Measurements from ENCODE around the gene PARP11. TPM values are rescaled to one million over a fixed set of nuclear protein-coding genes. Genes with fewer than 3 reads are reported as not detected.

PARP11 gene
- total RNA-seq, 4 donors from 2014 or later: 0.99 to 3.4 (median 2.7) TPM

GRCh38 chr12:3761116-3761735 is 112.0 kb downstream of the PARP11 start:
- intact Hi-C loops (cut with DNase I): no loop called here
- TF ChIP-seq CTCF (IDR thresholded peaks at IDR 0.05) (no peak), POLR2A (IDR thresholded peaks at IDR 0.05) (no peak)
- H3K9me3 ChIP-seq: no peaks in the 10 kb centered on the region
- DNase-seq: no peak
- peaks cover 0 to 13% (median 0%) of the 10 kb centered on the region in 4 donors for H3K27me3 ChIP-seq
- WGBS, 2 donors: 52 to 63% methylated on average over 5 to 6 of the region's 7 CpGs
- no peaks in the 10 kb centered on the region for H3K36me3 ChIP-seq
- H3K4me1 ChIP-seq: no peaks in the 10 kb centered on the region
- no peak overlapping the region for H3K4me3 ChIP-seq
- H3K27ac ChIP-seq: no peak overlapping the region

GRCh38 chr12:3759878-3760277 is 113.3 kb downstream of the PARP11 start:
- Histone ChIP-seq H3K36me3 (no peaks in the 10 kb centered on the region), H3K4me3 (no peak overlapping the region), H3K27me3 (peaks cover 0 to 22% (median 0%) of the 10 kb centered on the region in 4 donors), H3K27ac (no peak overlapping the region), H3K4me1 (no peaks in the 10 kb centered on the region), H3K9me3 (no peaks in the 10 kb centered on the region)
- intact Hi-C loops (cut with DNase I): no loop called here
- DNase-seq: no peak
- 52 to 54% methylated on average over 2 of the region's 2 CpGs for WGBS, 2 donors
- TF ChIP-seq POLR2A (IDR thresholded peaks at IDR 0.05) (no peak), CTCF (IDR thresholded peaks at IDR 0.05) (no peak)

Other genes starting within 250 kb of the PARP11 start
- 1 to 10 TPM in 3 of 4 donors, under 1 TPM in 1; 0.91 to 2.3 (median 1.9) TPM for gene CRACR2A, start 120.3 kb downstream of the PARP11 start, total RNA-seq

All from esophagus squamous epithelium (tissue), 5 donors.